ENCODE measurements around the gene COX7B. TPM values are rescaled to one million over a fixed set of nuclear protein-coding genes. Genes with fewer than 3 reads are reported as not detected.
"Not testable (repeated sequence)": the region's sequence is repeated elsewhere in the genome, so short reads cannot be mapped to it uniquely, and the experiment has no call there.

COX7B gene
- total RNA-seq, 1 donor from 2014 or later = 472 TPM

DNA sequence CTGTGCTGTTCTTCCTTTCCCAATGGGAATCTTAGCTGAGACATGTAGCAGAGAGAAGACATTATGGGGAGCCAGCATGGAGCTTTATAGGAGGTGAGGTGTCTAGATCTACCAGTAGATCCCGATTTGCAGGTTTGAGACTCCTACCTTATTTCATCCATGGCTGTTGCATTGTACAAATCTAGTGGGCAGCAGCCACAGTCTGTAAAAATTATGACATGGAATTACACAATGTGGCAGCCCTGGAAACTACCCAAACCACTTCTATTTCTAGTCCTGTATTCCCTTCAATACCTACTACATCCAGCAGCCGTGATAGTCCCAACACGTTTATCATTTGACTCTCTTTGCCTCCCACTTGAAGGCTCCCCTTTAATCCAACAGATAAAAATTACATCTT lies 19.3 kb downstream of the COX7B start:
- no peaks in the 10 kb centered on the region for H3K4me1 ChIP-seq
- H3K9me3 ChIP-seq = no peaks in the 10 kb centered on the region
- H3K4me3 ChIP-seq = no peak overlapping the region
- H3K27ac ChIP-seq = no peak overlapping the region
- no peaks in the 10 kb centered on the region for H3K27me3 ChIP-seq
- intact Hi-C loops (cut with DNase I) = no loop called here
- no peak for DNase-seq (ENCODE audit: low spot score in 2 of 2)
- TF ChIP-seq, protein P1, sequence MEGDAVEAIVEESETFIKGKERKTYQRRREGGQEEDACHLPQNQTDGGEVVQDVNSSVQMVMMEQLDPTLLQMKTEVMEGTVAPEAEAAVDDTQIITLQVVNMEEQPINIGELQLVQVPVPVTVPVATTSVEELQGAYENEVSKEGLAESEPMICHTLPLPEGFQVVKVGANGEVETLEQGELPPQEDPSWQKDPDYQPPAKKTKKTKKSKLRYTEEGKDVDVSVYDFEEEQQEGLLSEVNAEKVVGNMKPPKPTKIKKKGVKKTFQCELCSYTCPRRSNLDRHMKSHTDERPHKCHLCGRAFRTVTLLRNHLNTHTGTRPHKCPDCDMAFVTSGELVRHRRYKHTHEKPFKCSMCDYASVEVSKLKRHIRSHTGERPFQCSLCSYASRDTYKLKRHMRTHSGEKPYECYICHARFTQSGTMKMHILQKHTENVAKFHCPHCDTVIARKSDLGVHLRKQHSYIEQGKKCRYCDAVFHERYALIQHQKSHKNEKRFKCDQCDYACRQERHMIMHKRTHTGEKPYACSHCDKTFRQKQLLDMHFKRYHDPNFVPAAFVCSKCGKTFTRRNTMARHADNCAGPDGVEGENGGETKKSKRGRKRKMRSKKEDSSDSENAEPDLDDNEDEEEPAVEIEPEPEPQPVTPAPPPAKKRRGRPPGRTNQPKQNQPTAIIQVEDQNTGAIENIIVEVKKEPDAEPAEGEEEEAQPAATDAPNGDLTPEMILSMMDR (IDR thresholded peaks at IDR 0.05) = no peak
- H3K36me3 ChIP-seq = no peaks in the 10 kb centered on the region

DNA sequence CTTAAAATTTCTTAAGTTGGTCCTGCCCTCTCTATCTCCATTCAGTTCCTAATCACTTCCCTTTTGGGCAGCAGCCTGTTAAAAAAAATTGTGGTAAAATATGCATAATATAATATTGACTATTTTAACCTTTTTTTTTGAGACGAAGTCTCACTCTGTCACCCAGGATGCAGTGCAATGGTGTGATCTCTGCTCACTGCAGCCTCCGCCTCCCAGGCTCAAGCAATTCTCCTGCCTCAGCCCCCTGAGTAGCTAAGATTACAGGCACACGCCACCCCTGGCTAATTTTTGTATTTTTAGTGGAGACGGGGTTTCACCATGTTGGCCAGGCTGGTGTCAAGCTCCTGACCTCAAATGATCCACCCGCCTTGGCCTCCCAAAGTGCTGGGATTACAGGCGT lies 20.1 kb downstream of the COX7B start:
- intact Hi-C loops (cut with DNase I); H3K9me3 ChIP-seq; H3K4me1 ChIP-seq; H3K27ac ChIP-seq; DNase-seq (ENCODE audit: low spot score in 2 of 2); H3K4me3 ChIP-seq; H3K27me3 ChIP-seq; H3K36me3 ChIP-seq: not testable (repeated sequence)

DNA sequence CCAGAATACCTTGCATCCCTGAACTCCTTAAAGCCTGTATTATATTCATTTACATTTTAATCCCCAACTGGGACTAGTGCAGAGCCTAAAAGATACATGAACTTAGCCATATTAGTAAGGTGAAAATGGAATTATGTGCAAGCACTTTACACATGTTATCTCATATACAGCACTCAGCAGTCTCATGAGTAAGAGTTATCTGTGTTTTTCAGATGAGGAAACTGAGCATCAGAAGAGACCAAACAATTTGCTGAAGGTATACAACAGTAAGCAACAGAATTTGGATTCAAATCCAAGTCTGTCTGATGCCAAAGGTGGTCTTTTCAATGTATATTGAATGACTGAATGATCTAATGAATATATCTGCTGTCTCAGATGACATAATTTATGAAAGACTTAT lies 23.5 kb downstream of the COX7B start:
- intact Hi-C loops (cut with DNase I) = no loop called here
- H3K4me1 ChIP-seq = no peaks in the 10 kb centered on the region
- no peak for DNase-seq (ENCODE audit: low spot score in 2 of 2)
- H3K27ac ChIP-seq = no peak overlapping the region
- H3K27me3 ChIP-seq = no peaks in the 10 kb centered on the region
- no peak overlapping the region for H3K4me3 ChIP-seq
- TF ChIP-seq, protein P1 (IDR thresholded peaks at IDR 0.05) = no peak
- no peaks in the 10 kb centered on the region for H3K36me3 ChIP-seq
- H3K9me3 ChIP-seq = no peaks in the 10 kb centered on the region

DNA sequence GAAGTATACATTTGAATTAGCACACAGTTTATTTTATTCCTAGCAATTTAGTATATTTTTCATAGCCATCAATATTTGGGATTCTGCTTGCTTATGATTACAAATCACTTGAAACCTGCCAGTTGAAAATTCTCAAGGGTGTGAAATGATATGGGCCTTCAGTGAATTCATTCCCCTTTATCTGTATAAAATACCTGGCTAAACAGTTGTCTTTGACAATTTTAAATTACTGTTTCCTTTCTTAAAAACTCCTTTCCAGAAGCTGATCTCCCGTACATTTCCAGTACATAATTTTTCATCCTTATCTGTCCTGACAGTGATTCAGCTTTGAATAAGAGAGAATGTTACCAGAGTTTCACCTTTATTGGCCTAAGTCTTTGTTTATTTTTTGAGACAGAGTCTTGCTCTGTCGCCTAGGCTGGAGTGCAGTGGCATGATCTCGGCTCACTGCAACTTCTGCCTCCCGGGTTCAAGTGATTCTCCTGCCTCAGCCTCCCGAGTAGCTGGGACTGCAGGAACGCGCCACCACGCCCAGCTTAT lies 25.1 kb downstream of the COX7B start:
- intact Hi-C loops (cut with DNase I) = no loop called here
- Histone ChIP-seq H3K4me3 (no peak overlapping the region), H3K27me3 (no peaks in the 10 kb centered on the region), H3K4me1 (no peaks in the 10 kb centered on the region), H3K36me3 (no peaks in the 10 kb centered on the region), H3K9me3 (no peaks in the 10 kb centered on the region), H3K27ac (no peak overlapping the region)
- TF ChIP-seq, protein P1 (IDR thresholded peaks at IDR 0.05) = no peak
- no peak for DNase-seq (ENCODE audit: low spot score in 2 of 2)

DNA sequence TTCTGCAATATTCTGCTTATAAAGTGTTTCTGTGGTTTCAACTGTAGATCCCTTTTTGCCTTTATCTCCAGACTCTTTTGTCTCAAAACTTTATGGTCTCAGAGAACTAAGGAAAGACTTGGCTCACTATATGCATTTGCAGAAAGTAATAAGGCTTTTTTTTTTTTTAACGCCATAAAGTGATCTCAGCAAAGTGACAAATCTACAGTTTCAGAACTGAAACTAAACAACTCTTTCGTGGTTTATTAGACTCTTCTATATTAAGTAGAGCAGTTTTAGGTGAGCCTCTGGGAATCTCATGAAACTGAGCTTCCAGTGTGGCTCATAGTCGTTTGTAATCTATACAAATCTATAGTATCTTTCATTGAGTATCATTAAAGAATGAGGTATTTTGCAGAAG lies 26.5 kb downstream of the COX7B start:
- Histone ChIP-seq H3K4me3 (no peak overlapping the region), H3K9me3 (no peaks in the 10 kb centered on the region), H3K27me3 (no peaks in the 10 kb centered on the region), H3K4me1 (no peaks in the 10 kb centered on the region), H3K27ac (no peak overlapping the region), H3K36me3 (no peaks in the 10 kb centered on the region)
- TF ChIP-seq, protein P1 (IDR thresholded peaks at IDR 0.05) = no peak
- intact Hi-C loops (cut with DNase I) = no loop called here
- no peak for DNase-seq (ENCODE audit: low spot score in 2 of 2)

DNA sequence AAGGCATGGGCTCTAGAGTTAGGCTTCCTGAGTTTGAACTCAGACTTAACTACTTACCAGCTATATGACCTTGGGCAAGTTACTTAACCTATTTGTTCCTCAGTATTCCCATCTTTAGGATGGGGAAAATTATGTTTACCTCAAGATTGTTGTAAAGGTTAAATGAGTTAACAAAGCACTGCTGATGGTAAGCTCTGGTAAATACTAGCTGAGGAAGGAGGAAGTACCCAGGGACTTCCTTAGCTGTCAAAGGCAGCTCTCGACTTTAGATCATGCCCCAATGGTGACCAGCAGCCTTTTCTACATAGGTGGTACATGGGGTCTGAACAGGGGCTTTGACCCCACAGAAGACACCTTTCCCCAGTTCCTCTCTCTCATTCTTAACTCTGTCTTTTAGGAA lies 31.3 kb downstream of the COX7B start:
- no peak overlapping the region for H3K4me3 ChIP-seq
- intact Hi-C loops (cut with DNase I) = no loop called here
- no peak for DNase-seq (ENCODE audit: low spot score in 2 of 2)
- TF ChIP-seq, protein P1 (IDR thresholded peaks at IDR 0.05) = no peak
- no peaks in the 10 kb centered on the region for H3K9me3 ChIP-seq
- H3K27ac ChIP-seq = no peak overlapping the region
- H3K27me3 ChIP-seq = no peaks in the 10 kb centered on the region
- H3K4me1 ChIP-seq = no peaks in the 10 kb centered on the region
- H3K36me3 ChIP-seq = no peaks in the 10 kb centered on the region
